Naive thymus-derived CD4-positive, alpha-beta T cell (primary cell): ENCODE results near the gene CRYBG1. TPM values are rescaled to one million over a fixed set of nuclear protein-coding genes. Genes with fewer than 3 reads are reported as not detected.

Source experiments
- ATAC-seq: fragments of 150-1000 bp; cut with Tn5 transposase; 2 replicates; pipeline ENCODE4 v1.10.0; 2021; ENCODE audit warnings: mild to moderate bottlenecking, moderate library complexity
- CTCF ChIA-PET: fragments of 350-600 bp; sonication (Branson Sonifier 250); formaldehyde crosslinking; loops from one replicate; lab custom pipeline; 2021; ENCODE audit warnings: antibody characterized with exemption; lab: Charles Lee
- POLR2A ChIA-PET: fragments of 350-600 bp; sonication (Branson Sonifier 250); formaldehyde crosslinking; loops from one replicate; lab custom pipeline; 2021; ENCODE audit warnings: antibody characterized with exemption, inconsistent platforms; lab: Charles Lee
- DNase-seq, 9 donors: peaks; one replicate each; pipeline versions ENCODE4 v3.0.0 to v3.0.0-alpha.2; 2020 to 2022; ENCODE audit warnings: mixed read lengths in 1 of 9
- H3K27ac ChIP-seq: one replicate; pipeline ENCODE4 v1.7.0; 2013; ENCODE audit warnings: mild to moderate bottlenecking, low read depth, low read length, moderate library complexity
- H3K27me3 ChIP-seq, 2 donors: one replicate each; pipeline ENCODE4 v1.7.0; 2013; ENCODE audit warnings: low read length in 2 of 2, mild to moderate bottlenecking in 2 of 2, moderate library complexity in 2 of 2; ENCODE audit not compliant: control insufficient read depth in 2 of 2, insufficient read depth in 2 of 2
- H3K36me3 ChIP-seq, 3 experiments: 1 replicate in 2 of 3; 2 replicates in 1 of 3; pipeline ENCODE4 v1.7.0; 2013; ENCODE audit warnings: low read length in 3 of 3, mild to moderate bottlenecking in 3 of 3, moderate library complexity in 1 of 3; ENCODE audit not compliant: insufficient read depth in 3 of 3, control insufficient read depth in 2 of 3
- H3K4me1 ChIP-seq, 2 donors: one replicate each; pipeline ENCODE4 v1.7.0; 2013; ENCODE audit warnings: low read length in 2 of 2, mild to moderate bottlenecking in 2 of 2, moderate library complexity in 1 of 2; ENCODE audit not compliant: control insufficient read depth in 2 of 2, insufficient read depth in 2 of 2
- H3K4me3 ChIP-seq: 2 replicates; pipeline ENCODE4 v1.7.0; 2013; ENCODE audit warnings: mild to moderate bottlenecking, low read length
- H3K9me3 ChIP-seq, 3 experiments: 1 replicate in 2 of 3; 2 replicates in 1 of 3; pipeline ENCODE4 v1.7.0; 2013; ENCODE audit warnings: low read length in 3 of 3; ENCODE audit not compliant: control insufficient read depth in 2 of 3
- H3K27ac Mint-ChIP-seq, 9 donors: one replicate each; pipeline ENCODE4 v1.8.0; 2020 to 2022; ENCODE audit warnings: mixed read lengths in 9 of 9, mild to moderate bottlenecking in 8 of 9, moderate library complexity in 5 of 9, inconsistent platforms in 2 of 9
- H3K27me3 Mint-ChIP-seq, 5 donors: one replicate each; pipeline ENCODE4 v1.8.0; 2021 to 2022; ENCODE audit warnings: mixed read lengths in 5 of 5, mild to moderate bottlenecking in 1 of 5
- H3K36me3 Mint-ChIP-seq, 5 donors: one replicate each; pipeline ENCODE4 v1.8.0; 2020 to 2022; ENCODE audit warnings: mixed read lengths in 5 of 5, mild to moderate bottlenecking in 3 of 5, inconsistent platforms in 1 of 5
- H3K4me1 Mint-ChIP-seq, 7 donors: one replicate each; pipeline ENCODE4 v1.8.0; 2020 to 2022; ENCODE audit warnings: mixed read lengths in 7 of 7, mild to moderate bottlenecking in 3 of 7, inconsistent platforms in 1 of 7
- H3K4me3 Mint-ChIP-seq, 10 donors: one replicate each; pipeline ENCODE4 v1.8.0; 2020 to 2022; ENCODE audit warnings: mild to moderate bottlenecking in 10 of 10, mixed read lengths in 10 of 10, moderate library complexity in 6 of 10, inconsistent platforms in 2 of 10
- H3K9me3 Mint-ChIP-seq, 11 donors: one replicate each; pipeline ENCODE4 v1.8.0; 2020 to 2022; ENCODE audit warnings: mixed read lengths in 11 of 11, mild to moderate bottlenecking in 4 of 11, inconsistent platforms in 1 of 11, moderate library complexity in 1 of 11
- intact Hi-C, 2 donors: fragments of 100-400 bp; cut with micrococcal nuclease; formaldehyde crosslinking; loops; one replicate each; pipeline ENCODE4 v1.15.1; 2023
- polyA plus RNA-seq, 2 donors: library from polyadenylated mRNA; unstranded; fragments of 300-500 nt; fragmentation: Illumina TruSeq; gene quantifications; one replicate each; pipeline ENCODE4 v1.2.3, GENCODE V29; 2021
- total RNA-seq, 6 experiments: library from RNA in 5 of 6; stranded (reverse) in 5 of 6; gene quantifications; 1 replicate in 5 of 6; 2 replicates in 1 of 6; pipeline ENCODE4 v1.2.3 and lab custom pipeline; 2021 to 2026

Gene CRYBG1
- total and polyA plus RNA-seq, 7 experiments from 2014 or later, result 11.3 to 39.8 (median 30.3) TPM

- Histone ChIP-seq H3K9me3 (no peaks in the 10 kb centered on the region), H3K27ac (no peak overlapping the region), H3K4me3 (no peak overlapping the region), H3K27me3 (no peaks in the 10 kb centered on the region), H3K36me3 (no peaks in the 10 kb centered on the region), H3K4me1 (no peaks in the 10 kb centered on the region)
- POLR2A ChIA-PET, result no interaction called here
- CTCF ChIA-PET, result no interaction called here
- Mint-ChIP-seq H3K36me3 (no peaks in the 10 kb centered on the region), H3K9me3 (peaks cover 0 to 2% (median 0%) of the 10 kb centered on the region in 11 donors), H3K27me3 (peaks cover 0 to 32% (median 20%) of the 10 kb centered on the region in 5 donors), H3K27ac (no peak overlapping the region), H3K4me3 (no peak overlapping the region), H3K4me1 (no peaks in the 10 kb centered on the region)
- ATAC-seq (no peak), DNase-seq (no peak)
- intact Hi-C loops, result no loop called here
These were observed 109.4 kb downstream of the CRYBG1 start for GRCh38 chr6:106469882-106470281.

- Histone ChIP-seq H3K36me3 (no peaks in the 10 kb centered on the region), H3K27ac (no peak overlapping the region), H3K27me3 (no peaks in the 10 kb centered on the region), H3K4me1 (no peaks in the 10 kb centered on the region), H3K4me3 (no peak overlapping the region), H3K9me3 (no peaks in the 10 kb centered on the region)
- no peak overlapping the region for H3K4me3 Mint-ChIP-seq
- no peaks in the 10 kb centered on the region for H3K36me3 Mint-ChIP-seq
- H3K4me1 Mint-ChIP-seq, result no peaks in the 10 kb centered on the region
- H3K27ac Mint-ChIP-seq, result no peak overlapping the region
- ChIA-PET CTCF (no interaction called here), POLR2A (no interaction called here)
- DNase-seq, result no peak
- peaks cover 0 to 2% (median 0%) of the 10 kb centered on the region in 11 donors for H3K9me3 Mint-ChIP-seq
- intact Hi-C loops, result no loop called here
- no peak for ATAC-seq
- H3K27me3 Mint-ChIP-seq, result peaks cover 0 to 29% (median 16%) of the 10 kb centered on the region in 5 donors
These were observed 109.8 kb downstream of the CRYBG1 start for GRCh38 chr6:106470316-106470715.

- ChIA-PET CTCF (no interaction called here), POLR2A (no interaction called here)
- H3K27ac Mint-ChIP-seq, result no peak overlapping the region
- Histone ChIP-seq H3K4me1 (no peaks in the 10 kb centered on the region), H3K27me3 (no peaks in the 10 kb centered on the region), H3K9me3 (no peaks in the 10 kb centered on the region), H3K4me3 (no peak overlapping the region), H3K27ac (no peak overlapping the region), H3K36me3 (no peaks in the 10 kb centered on the region)
- H3K4me3 Mint-ChIP-seq, result no peak overlapping the region
- H3K9me3 Mint-ChIP-seq, result peaks cover 0 to 2% (median 0%) of the 10 kb centered on the region in 11 donors
- no peaks in the 10 kb centered on the region for H3K4me1 Mint-ChIP-seq
- no peaks in the 10 kb centered on the region for H3K36me3 Mint-ChIP-seq
- DNase-seq, result no peak
- intact Hi-C loops, result no loop called here
- peaks cover 0 to 28% (median 16%) of the 10 kb centered on the region in 5 donors for H3K27me3 Mint-ChIP-seq
- no peak for ATAC-seq
These were observed 110.3 kb downstream of the CRYBG1 start for GRCh38 chr6:106470811-106471210.

GRCh38 chr6:106473812-106474211 is 113.3 kb downstream of the CRYBG1 start:
- Mint-ChIP-seq H3K27ac (no peak overlapping the region), H3K4me3 (no peak overlapping the region), H3K27me3 (peaks cover 0 to 13% (median 0%) of the 10 kb centered on the region in 5 donors), H3K4me1 (peaks cover 0 to 16% (median 10%) of the 10 kb centered on the region in 7 donors), H3K36me3 (no peaks in the 10 kb centered on the region), H3K9me3 (no peaks in the 10 kb centered on the region)
- H3K27me3 ChIP-seq, result no peaks in the 10 kb centered on the region
- H3K36me3 ChIP-seq, result no peaks in the 10 kb centered on the region
- no peaks in the 10 kb centered on the region for H3K9me3 ChIP-seq
- H3K27ac ChIP-seq, result no peak overlapping the region
- DNase-seq (no peak), ATAC-seq (no peak)
- intact Hi-C loops, result no loop called here
- no peak overlapping the region for H3K4me3 ChIP-seq
- H3K4me1 ChIP-seq, result peaks cover 0 to 5% of the 10 kb centered on the region in 2 donors
- ChIA-PET POLR2A (interaction anchor here (0.6 kb wide), 1 partner anchor 85 kb away, joined by 4 read pairs; no protein-coding TSS in a partner anchor), CTCF (no interaction called here)

DNA sequence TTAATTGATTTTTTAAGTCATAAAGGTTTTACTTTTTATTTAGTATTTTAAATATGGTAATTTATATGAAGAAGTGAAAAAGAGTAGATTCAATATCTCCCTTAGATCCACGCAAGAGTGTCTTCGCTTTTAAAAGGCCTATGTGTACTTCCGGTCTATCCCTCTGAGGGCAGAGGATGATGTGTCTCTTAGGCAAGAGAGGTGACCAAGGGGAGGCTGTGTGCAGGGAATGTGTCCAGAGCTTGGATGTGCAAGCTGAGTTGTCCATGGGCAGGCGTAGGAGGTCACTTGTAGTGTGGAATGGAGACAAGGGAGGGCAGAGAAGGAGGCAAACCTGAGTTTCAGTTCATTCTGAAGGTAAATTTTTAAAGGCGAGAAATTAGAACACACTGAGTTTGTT is 113.9 kb downstream of the CRYBG1 start:
- H3K9me3 Mint-ChIP-seq, result no peaks in the 10 kb centered on the region
- Histone ChIP-seq H3K27ac (no peak overlapping the region), H3K4me1 (peaks cover 0 to 5% of the 10 kb centered on the region in 2 donors), H3K4me3 (no peak overlapping the region), H3K36me3 (no peaks in the 10 kb centered on the region), H3K9me3 (no peaks in the 10 kb centered on the region), H3K27me3 (no peaks in the 10 kb centered on the region)
- H3K36me3 Mint-ChIP-seq, result no peaks in the 10 kb centered on the region
- H3K4me3 Mint-ChIP-seq, result no peak overlapping the region
- DNase-seq (no peak), ATAC-seq (no peak)
- H3K4me1 Mint-ChIP-seq, result peaks cover 0 to 16% (median 10%) of the 10 kb centered on the region in 7 donors
- no peak overlapping the region for H3K27ac Mint-ChIP-seq
- POLR2A ChIA-PET, result interaction anchor here (0.6 kb wide), 2 partner anchors 34 to 85 kb away, joined by 4 read pairs; no protein-coding TSS in a partner anchor
- intact Hi-C loops, result no loop called here
- H3K27me3 Mint-ChIP-seq, result peaks cover 0 to 10% (median 0%) of the 10 kb centered on the region in 5 donors
- CTCF ChIA-PET, result no interaction called here

DNA sequence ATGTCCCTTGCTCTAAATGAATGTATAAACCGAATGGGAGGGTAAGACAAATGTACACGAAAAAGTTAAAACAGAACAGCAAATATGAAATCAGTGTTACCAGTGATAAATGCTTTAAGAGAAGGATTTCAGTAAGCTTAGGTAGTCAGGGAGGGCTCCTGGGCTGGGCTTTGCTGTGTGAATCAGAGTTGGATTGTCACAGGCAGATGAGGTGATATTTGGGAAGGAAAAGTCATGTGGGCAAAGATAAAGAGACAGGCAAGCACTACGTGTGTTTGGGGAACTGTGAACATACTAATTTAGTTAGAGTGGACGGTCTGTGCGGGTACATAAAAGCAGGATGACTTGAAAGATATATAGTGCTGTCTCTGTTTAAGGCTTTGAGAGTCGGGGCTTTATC is 114.8 kb downstream of the CRYBG1 start:
- intact Hi-C loops, result no loop called here
- H3K27me3 Mint-ChIP-seq, result peaks cover 0 to 10% (median 0%) of the 10 kb centered on the region in 5 donors
- no peak for DNase-seq
- H3K36me3 Mint-ChIP-seq, result no peaks in the 10 kb centered on the region
- Histone ChIP-seq H3K4me3 (no peak overlapping the region), H3K27ac (no peak overlapping the region), H3K27me3 (no peaks in the 10 kb centered on the region), H3K9me3 (no peaks in the 10 kb centered on the region), H3K4me1 (peaks cover 0 to 5% of the 10 kb centered on the region in 2 donors), H3K36me3 (no peaks in the 10 kb centered on the region)
- ChIA-PET POLR2A (no interaction called here), CTCF (no interaction called here)
- no peaks in the 10 kb centered on the region for H3K9me3 Mint-ChIP-seq
- ATAC-seq, result no peak
- H3K27ac Mint-ChIP-seq, result no peak overlapping the region
- H3K4me3 Mint-ChIP-seq, result no peak overlapping the region
- peaks cover 0 to 16% (median 10%) of the 10 kb centered on the region in 7 donors for H3K4me1 Mint-ChIP-seq
